ENCODE data around the gene TOX4.
"Not testable (repeated sequence)": the region's sequence is repeated elsewhere in the genome, so short reads cannot be mapped to it uniquely, and the experiment has no call there.

TOX4 gene

DNA sequence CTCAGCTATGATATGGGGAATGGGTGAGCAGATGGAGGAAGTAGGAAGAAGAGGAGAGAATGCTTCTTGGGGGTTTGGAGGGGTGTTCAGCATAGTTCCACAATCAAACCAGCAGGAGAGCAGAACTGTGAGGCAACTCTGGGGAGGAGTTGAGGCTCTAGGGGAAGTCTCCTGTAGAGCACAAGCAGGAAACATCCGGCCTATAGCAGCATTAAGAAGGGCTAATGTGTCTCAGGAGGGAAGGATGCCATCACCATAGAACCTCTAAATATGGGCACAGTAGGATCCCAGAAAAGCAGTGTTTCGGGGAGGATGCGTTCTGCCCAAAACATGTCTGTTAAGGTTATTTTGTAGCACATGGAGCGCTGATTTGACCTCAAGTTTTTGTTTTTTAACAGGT is 57.6 kb downstream of the TOX4 start:
- no peak for DNase-seq (ENCODE audit: low read depth, low spot score)

DNA sequence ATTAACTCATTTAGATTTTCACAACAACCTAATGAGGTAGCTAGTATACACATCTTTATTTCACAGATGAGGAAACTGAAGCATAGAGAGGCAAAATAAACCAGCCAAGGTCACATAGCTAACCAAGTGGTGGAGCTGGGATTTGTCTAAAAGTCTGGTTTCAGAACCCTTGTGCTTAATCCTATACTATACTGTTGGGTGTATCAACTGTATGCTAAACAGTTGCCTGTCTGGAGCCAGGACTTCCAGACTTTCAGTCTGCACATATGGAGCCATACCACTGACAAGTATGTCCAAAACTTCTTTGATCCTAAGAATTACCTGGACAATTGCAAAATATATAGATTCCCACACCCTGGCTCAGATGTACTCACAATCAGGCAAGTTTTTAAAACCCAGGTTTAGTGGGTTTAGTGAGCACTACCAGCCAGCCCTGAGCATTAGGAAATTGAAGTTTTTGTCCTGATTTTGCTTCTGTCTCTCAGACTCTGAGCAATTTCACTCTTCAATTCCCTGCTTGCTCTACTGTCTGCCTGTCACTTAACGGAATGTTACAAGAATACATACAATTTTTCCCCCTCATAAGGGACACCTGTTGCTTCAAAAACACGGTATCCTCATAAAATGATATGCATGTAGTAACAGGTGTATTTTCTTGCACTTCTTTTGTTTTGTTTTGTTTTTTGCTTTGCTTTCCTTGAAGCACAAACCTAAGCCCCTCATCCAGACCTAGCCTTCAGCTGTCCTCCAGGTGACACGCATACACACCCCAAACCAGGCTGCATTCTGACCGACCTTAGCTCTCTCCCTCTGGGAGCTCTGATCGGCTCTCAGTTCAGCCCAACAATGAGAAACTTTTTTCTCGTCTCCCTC is 58.8 kb downstream of the TOX4 start:
- DNase-seq (ENCODE audit: low read depth, low spot score): no peak

DNA sequence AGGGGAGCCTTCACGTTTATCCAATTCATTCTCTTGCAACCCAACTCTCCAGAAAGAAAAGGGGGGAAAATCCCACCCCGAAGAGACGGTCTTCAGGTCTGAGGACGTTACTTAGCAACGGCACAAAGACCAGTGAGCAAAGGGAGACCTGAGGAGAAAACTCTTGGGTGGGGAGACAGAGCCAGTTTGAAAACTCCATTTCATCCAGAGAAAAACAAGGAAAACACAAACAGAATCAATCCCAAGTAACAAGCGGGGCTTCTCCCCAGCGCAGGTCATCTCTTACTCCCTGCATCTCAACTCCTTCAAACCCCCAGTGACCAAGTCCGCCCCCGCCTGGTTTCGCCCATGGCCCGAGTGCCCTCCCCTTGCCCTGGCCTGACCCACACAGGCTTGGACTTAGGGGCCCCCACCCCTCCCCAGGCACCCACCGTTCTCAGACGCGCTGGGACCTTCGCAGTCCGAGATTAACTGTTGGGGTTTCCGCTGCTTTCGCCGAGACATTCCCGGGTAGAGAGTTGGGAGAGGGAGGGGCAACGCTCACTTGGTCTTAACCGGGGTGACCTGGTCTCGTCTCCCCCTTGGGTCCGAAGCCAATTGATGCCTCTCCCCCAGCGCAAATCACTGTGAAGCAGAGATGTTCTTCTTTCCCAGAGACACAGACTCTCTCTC is 59.6 kb downstream of the TOX4 start:
- DNase-seq (ENCODE audit: low read depth, low spot score): no peak

DNA sequence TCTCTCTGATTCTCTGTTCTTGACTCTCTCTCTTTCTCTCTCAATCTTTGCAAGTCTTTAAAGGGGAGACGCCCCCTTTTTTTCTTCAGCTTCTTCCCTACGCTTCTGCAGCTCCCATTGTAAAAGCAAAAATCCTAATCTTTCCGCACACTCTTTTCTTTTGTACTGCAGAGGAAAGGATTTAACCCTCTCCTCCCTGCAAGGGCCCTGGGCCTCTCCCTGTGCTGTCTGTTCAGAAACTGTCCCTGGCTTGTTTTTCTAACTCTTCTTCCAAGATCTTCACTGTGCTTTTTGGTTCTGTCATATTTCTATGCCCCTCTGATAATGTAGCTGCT is 60.1 kb downstream of the TOX4 start:
- DNase-seq (ENCODE audit: low read depth, low spot score): no peak

DNA sequence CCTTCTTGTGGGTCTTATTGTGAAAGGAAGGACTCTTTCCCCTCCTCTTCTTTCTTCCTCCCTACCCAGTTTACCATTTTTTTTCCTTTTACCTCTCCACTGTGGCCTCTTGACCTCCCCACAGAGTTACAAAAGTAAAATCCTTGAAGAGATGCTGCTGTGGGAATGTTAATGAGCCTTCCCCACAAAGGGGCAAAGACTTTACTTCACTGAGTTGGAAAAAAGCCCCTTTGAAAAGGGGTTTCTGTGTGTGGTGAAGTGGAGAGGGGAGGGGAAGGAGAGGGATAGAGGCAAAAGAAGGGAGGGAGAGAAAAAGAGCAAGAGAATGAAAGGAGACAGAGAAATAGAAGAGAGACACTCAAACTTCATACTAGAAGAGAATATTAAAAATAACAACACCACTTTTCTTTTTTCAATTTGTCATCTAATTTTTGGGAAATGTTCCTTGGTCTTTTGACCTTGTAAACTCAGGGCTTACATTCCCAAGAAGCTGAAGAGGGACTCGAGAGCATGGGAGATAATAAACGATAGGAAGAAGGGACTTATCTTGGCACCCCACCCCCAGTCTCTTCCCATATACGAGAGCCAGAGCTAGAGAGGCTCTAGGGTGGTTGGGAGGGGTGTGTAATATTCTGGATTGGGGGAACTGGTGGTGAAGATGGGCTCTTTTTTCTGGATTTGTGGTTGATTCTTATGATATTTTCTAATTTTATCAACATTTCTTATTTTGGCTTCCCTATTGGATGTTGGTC is 62.4 kb downstream of the TOX4 start:
- no peak for DNase-seq (ENCODE audit: low read depth, low spot score)

DNA sequence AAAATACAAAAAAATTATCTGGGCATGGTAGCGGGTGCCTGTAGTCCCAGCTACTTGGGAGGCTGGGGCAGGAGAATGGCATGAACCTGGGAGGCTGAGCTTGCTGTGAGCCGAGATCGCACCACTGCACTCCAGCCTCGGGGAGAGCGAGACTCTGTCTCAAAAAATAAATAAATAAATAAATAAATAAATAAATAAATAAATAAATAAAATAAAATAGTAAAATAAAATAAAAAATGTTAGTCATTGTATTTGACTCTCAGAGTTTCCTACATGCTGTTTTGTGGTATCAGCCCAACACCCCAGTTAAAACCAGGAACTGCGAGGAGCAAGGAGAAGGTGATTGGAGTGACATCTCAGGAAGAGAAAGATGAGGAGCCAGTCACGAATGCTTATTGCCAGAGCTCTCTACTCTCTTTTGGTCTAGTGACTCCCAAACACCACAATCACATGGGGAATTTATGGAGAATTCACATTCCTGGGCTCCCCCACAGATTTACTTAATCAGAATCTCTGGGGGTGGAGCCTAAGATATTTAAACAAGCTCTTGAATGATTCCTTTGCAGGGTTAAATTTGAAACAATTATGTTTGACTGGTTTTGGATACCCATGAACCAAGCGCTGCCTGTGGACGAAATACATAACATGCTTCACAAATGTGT is 64.5 kb downstream of the TOX4 start:
- no peak for DNase-seq (ENCODE audit: low read depth, low spot score)

DNA sequence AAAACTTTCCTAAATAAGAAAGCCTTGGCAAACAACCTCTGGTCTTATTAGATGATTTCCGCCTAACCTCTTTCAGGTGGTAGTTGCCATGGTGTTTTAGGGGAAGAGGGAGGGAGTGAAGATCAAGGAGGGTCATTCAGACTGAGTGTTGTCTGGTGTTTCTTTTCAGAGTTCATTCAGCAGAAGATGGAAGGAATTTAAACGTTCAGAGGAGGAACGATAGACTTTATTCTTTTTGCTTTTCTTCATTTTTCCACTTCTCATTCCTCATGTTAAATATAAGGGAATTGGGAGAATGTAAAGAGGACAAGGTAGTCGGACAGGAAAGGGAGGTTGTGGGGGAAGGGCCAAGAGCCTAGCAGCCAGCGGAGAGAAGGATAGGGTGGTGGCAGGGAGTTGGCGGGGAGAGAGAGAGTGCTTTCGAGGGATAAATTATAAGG is 66.5 kb downstream of the TOX4 start:
- no peak for DNase-seq (ENCODE audit: low read depth, low spot score)

DNA sequence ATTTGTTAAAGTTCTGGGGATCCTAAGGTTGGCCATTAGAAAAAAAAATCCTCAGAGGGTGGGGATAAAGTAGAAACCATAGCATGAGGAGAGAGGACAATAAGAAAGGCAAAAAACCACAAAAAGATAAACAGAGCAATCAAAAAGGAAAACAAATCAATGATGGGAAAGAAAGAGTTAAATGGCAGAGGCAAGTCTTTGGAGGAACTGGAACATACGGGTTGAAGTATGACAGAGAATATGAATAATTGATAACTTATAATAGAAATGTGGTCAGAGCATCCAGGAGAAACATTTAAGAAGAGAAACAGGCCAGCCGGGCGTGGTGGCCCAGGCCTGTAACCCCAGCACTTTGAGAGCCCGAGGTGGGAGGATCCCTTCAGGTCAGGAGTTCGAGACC is 67.0 kb downstream of the TOX4 start:
- DNase-seq (ENCODE audit: low read depth, low spot score): no peak

DNA sequence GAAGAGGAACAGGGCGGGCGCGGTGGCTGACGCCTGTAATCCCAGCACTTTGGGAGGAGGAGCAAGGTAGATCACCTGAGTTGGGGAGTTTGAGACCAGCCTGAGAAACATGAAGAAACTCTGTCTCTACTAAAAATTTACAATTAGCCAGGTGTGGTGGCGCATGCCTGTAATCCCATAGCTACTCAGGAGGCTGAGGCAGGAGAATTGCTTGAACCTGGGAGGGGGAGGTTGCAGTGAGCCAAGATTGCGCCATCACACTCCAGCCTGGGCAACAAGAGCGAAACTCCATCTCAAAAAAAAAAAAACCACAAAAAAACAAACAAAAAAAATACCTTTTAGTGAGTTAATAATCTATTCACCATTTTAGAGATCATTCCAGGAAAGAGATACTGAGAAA is 67.6 kb downstream of the TOX4 start:
- DNase-seq (ENCODE audit: low read depth, low spot score): not testable (repeated sequence)

Measured in activated CD4-positive, CD25-positive, alpha-beta regulatory T cell treated with anti-CD3 and anti-CD28 coated beads, Interleukin-2, amount 50 U/mL, for 16 hours (primary cell).